GM21619 (cell line): Measurements from ENCODE around the gene ULK2.

ENCODE experiments used
- ATAC-seq: cut with Tn5 transposase; IDR thresholded peaks from one replicate; pipeline ENCODE4 v1.9.1; 2021; ENCODE audit not compliant: unreplicated experiment

ULK2 gene

GRCh38 chr17:19747829-19748806 lies 119.6 kb downstream of the ULK2 start, which contains the start of gene ALDH3A1:
Gene ALDH3A1 (minus strand): TSS chr17:19748298. CDS start chr17:19745129, 3,169 bp downstream.
- ATAC-seq = no peak

GRCh38 chr17:19747159-19747719 lies 120.5 kb downstream of the ULK2 start:
- ATAC-seq = no peak

GRCh38 chr17:19746517-19746916 lies 121.2 kb downstream of the ULK2 start:
- ATAC-seq = no peak

DNA sequence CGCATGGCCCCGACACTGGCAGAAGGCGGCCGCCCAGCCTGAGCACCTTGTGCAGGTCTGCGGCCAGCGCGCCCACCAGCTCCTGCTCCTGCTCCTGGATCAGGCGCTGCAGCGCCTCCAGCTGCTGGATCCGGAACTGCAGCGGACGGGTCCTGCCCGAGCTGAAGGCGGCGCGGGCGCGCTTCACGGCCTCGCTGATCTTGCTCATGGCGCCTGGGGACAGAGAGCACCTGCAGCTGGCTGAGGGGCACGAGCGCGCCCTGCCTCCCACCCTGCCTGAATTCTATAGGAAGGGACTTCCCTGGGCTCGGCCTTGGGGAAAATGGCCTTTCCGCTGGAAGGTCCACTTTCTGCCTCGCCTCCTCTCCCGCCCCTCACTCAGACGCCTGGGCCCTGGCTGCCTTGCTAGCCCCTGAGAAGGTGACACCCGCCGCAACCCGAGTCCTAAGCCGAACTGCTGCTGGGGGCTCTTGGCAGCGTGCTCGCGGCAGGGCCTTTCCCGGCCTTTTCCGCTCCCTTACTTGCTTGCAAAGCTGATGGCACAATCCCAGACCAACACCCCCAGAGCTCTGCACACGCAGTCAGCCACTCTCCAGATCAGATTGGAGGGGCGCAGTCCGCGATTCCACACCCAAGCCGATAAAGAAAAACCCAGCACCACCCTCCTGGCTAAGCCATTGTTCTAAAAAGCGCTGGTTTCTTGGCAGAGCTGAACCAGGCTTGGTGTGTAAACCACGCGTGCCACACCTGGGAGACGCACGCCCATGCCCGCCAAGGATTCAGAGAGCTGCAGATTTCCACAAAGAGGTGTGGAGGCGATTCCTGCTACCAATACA lies 122.6 kb downstream of the ULK2 start:
- ATAC-seq = no peak

DNA sequence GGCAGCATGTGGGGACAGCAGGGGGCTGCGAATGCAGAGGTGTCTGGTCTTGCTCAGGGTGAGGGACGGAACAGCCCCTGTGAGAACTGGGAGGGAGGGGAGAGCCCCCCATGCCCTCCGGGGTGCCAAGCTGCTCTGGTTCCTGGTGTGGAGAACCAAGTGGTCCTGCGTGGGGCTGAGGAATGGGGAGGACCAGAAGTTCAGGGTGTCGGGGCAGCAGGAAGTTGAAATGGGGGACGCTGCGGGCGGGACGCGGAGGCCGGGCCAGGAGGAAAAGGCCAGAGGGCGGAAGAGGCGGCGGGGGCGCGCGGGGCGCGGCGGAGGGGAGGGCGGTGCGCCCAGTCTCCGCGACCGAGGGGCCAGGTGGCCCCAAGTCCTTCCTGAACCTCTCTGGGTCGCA lies 123.2 kb downstream of the ULK2 start:
- ATAC-seq = no peak

DNA sequence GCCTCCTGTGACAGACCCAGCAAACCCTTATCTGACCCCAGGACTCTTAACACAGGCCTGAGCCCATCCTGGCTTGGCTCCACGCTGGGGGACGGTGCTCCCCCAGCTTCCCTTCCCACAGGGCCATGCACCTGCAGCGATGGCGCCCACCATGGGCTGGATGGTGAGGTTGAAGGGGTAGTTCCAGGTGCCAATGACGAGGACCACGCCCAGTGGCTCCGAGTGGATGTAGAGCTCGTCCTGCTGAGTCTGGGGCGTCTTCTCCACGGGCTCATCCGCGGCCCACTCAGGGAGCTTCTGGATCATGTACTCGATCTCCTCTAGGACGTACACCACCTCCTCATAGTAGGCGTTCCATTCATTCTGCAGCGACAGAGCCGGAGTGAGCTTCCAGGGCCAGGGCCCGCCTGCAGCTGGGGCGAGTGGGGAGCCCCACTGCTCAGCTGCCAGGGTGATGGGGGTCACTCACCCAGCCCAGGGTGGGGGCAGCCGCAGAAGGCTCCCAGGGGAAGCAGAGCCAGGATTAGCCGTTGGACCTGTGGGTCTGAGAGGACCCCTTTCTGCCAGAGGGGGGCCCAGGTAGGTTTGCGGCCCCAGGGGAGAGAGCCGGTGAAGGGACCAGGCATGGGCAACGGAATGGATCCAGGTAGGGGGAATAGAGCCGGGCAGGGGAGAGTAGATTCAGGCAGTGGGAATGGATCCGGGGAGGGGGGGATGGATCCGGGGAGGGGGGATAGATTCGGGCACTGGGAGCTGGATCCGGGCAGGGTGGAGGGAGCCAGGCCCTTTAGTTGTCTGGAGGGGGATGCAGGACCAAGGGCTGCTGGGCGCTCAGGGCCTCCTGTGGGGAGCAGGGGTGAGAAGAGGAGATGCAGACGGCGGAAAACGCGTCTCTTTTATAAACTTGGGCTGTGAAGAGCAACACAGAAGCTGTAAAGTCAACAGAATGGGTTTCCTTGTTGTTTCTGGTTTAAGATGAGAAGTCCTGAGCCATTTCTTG lies 124.3 kb downstream of the ULK2 start:
- no peak for ATAC-seq

DNA sequence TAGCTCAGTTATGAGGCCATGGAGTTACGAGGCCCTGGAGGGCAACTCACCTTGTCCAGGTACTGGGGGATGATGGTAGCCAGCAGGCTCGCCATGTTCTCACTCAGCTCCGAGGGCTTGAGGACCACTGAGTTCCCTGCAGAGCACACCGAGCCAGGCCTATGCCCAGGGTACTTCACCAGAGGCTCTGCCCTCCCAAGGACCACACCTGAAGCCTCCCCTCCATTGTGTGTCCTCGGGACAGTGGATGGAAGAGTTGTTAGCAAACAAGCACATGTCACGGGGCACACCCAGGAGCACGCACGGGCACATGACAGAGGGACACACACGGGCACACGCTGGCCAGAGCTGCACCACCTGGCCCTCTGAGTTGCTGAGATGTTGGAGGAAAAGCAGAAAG lies 125.2 kb downstream of the ULK2 start:
- no peak for ATAC-seq

- no peak for ATAC-seq
Observed at GRCh38 chr17:19741832-19742457, 125.8 kb downstream of the ULK2 start.

GRCh38 chr17:19740933-19741332 lies 126.8 kb downstream of the ULK2 start:
- no peak for ATAC-seq

DNA sequence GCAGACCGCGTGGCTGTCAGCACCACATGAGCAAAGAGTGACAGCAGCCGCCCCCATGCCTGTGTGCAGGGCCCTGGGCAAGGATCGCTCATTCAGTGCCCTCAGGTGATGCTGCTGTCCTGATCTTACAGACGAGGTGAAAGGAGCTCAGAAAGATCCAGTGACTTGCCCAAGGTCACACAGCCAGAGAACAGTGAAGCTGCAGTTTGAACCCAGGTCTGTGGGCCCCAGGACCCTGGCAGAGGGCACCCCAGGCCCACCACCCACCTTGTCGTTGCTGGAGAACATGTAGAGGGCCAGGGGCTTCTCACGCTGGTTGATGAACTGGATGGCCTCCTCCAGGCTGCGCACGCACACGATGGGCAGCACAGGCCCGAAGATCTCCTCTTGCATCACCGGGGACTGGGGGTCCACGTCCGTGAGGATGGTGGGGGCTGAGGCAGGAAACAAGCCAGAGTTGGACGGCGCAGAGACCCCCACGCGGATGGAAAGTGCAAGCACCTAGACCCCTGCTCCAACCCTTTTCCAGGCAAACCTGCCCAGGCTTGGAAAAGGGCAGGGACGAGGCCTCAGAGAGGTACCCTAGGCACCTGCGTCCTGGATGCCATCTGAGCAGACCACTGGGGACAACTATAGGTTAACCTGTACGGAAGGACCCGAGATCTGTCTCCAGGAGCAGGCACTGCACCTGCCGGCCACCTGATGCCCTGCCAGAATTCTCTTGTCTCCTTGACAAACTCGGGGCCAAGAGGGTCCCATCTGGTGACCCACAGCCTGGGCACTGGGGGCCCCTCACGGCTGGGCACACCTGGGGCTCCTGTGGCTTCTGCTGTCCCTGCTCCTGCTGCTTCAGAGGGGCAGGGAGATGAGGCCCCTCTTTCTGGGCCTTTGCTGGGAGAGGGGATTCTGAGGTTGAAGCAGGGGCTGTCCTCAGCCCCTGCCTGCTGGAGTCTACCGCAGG lies 128.2 kb downstream of the ULK2 start:
- ATAC-seq = no peak

- no peak for ATAC-seq
Observed at GRCh38 chr17:19738757-19739156, 129.0 kb downstream of the ULK2 start.

DNA sequence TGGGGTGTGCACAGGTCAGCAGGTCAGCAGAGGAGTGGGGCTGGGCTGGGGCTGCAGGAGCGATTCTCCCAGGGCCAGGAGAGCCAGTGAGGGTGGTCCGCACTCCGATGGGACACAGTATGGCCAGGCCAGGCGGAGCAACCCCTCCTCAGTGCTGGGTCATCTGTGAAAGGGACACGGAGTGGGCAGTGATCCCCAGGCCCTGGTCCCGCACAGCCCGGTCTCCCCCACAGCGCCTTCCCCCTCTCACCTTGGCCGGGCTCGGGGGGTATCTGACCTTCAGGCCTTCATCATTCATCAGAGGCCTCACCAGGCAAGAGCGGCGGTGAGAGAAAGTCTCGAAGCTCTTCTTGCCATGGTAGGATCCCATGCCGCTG lies 129.7 kb downstream of the ULK2 start:
- no peak for ATAC-seq

GRCh38 chr17:19737305-19738072 lies 130.2 kb downstream of the ULK2 start:
- no peak for ATAC-seq

DNA sequence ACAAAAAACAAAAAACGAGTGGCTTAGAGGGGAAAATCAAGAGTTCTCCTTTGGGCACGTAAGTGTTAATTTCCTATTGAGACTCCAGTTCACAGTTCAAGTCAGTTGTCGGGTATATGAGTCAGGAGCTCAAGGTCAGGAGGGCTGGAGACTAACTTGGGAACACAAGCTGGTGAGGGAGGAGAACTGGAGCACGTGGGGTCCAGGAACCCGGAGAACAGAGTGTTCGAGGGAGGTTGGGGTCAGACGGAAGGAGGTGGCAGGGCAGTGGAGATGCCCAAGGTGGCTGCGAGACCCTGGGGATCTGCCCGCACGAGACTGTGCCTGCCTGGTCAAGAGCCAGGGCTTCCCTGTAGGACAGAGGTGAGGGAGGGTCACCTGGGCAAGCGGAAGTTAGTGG lies 131.7 kb downstream of the ULK2 start:
- ATAC-seq = no peak

DNA sequence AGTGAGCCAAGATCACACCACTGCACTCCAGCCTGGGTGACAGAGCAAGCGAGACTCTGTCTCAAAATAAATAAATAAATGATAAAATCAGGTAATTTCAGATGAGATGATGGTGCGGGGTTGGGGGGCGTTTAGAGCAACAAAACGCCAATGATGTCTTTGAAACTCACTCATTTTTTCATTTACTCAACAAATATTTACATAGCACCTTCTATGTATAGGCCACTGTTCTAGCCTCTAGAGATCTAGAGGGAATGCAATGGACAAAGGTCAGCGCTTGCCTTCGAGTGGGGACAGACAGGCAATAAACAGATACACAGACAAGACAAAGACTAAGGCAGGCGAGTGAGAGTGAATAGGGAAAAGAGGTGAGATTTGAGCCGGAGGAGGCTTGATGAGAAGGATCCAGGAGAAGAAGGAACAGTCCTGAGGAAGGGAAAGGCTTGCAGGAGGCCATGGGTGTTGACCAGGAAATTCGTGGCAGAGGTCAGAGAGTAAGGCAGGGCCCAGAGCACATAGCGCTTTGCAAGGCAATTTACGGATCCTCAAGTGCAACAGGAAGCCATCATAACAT lies 133.7 kb downstream of the ULK2 start:
- ATAC-seq = no peak

GRCh38 chr17:19731626-19732025 lies 136.1 kb downstream of the ULK2 start:
- ATAC-seq = no peak

- ATAC-seq = no peak
Observed at GRCh38 chr17:19730843-19731242, 136.9 kb downstream of the ULK2 start.

DNA sequence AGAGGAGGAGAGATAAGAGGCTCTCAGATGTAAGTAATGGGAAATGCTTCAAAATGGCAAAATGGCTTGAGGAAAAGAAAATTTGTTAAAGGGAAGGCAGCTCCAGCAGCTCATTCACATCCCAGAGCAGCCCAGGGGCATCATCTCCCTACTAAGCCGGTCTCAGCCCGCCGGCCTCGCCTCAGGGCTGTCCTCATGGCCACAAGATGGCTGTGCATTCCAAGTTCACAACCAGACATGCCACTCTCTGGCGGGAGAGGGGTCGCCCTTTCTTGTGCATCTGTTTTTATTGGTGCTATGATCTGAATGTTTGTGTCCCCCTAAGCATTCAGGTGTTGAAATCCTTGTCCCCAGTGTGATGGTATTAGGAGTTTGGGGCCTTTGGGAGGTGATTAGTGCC lies 137.8 kb downstream of the ULK2 start:
- no peak for ATAC-seq
